WERI-Rb-1 (cell line): ENCODE data around the gene NR4A1.

Source experiments
- DNase-seq: peaks from one replicate; pipeline ENCODE4 v3.0.0-alpha.2; 2020
- H3K27ac ChIP-seq: fragments of 250-450 bp; sonication (Bioruptor Pico); 2 replicates; pipeline ENCODE4 v1.5.1; 2020; ENCODE audit warnings: mild to moderate bottlenecking, moderate library complexity
- H3K27me3 ChIP-seq: fragments of 250-450 bp; sonication (Bioruptor Pico); 2 replicates; pipeline ENCODE4 v1.5.1; 2021; ENCODE audit warnings: mild to moderate bottlenecking, low read depth, moderate library complexity; ENCODE audit not compliant: insufficient read depth, severe bottlenecking
- H3K36me3 ChIP-seq: fragments of 250-450 bp; sonication (Bioruptor Pico); 2 replicates; pipeline ENCODE4 v1.5.1; 2020; ENCODE audit warnings: mild to moderate bottlenecking, moderate library complexity
- H3K4me3 ChIP-seq: 2 replicates; pipeline ENCODE4 v1.5.1; 2011; ENCODE audit warnings: low read depth, mild to moderate bottlenecking, control low read depth, low read length
- H3K9me3 ChIP-seq: fragments of 250-450 bp; sonication (Bioruptor Pico); 2 replicates; pipeline ENCODE4 v1.5.1; 2021; ENCODE audit warnings: mild to moderate bottlenecking, moderate library complexity; ENCODE audit not compliant: severe bottlenecking
- CTCF ChIP-seq: IDR thresholded peaks from 2 replicates; pipeline ENCODE4 v1.5.1; 2011; ENCODE audit warnings: low read depth, mild to moderate bottlenecking, control low read depth, inconsistent platforms, low read length

The NR4A1 gene

GRCh38 chr12:52067081-52067374, 15.8 kb downstream of the NR4A1 start:
- Histone ChIP-seq H3K27ac (no peak overlapping the region), H3K27me3 (no peaks in the 10 kb centered on the region), H3K36me3 (peaks cover 5% of the 10 kb centered on the region), H3K4me3 (no peak overlapping the region), H3K9me3 (peaks cover 3% of the 10 kb centered on the region)
- no peak for DNase-seq
- TF ChIP-seq CTCF: no peak

- H3K4me3 ChIP-seq: peak within 1 kb of the TSS; percentile 94
- H3K27me3 ChIP-seq: no peaks in the 10 kb centered on the region
- peak within 1 kb of the TSS; percentile 100 for H3K27ac ChIP-seq
- peaks cover 27% of the 10 kb centered on the region for H3K36me3 ChIP-seq
- peaks cover 3% of the 10 kb centered on the region for H3K9me3 ChIP-seq
- TF ChIP-seq CTCF: peak; percentile 91
- DNase-seq: peak; percentile 91
Observed at GRCh38 chr12:52069327-52070184, 18.3 kb downstream of the NR4A1 start, which contains the start of gene ATG101. ATG101 (plus strand) TSS chr12:52069978; CDS start chr12:52073651, 3,673 bp downstream.

GRCh38 chr12:52070185-52070925, 19.1 kb downstream of the NR4A1 start:
- Histone ChIP-seq H3K9me3 (peaks cover 3% of the 10 kb centered on the region), H3K4me3 (peak overlapping the region; percentile 94), H3K27ac (peak overlapping the region; percentile 100), H3K27me3 (no peaks in the 10 kb centered on the region), H3K36me3 (peaks cover 33% of the 10 kb centered on the region)
- TF ChIP-seq CTCF: no peak
- DNase-seq: no peak

- Histone ChIP-seq H3K27ac (no peak overlapping the region), H3K27me3 (no peaks in the 10 kb centered on the region), H3K4me3 (no peak overlapping the region), H3K9me3 (no peaks in the 10 kb centered on the region), H3K36me3 (peaks cover 58% of the 10 kb centered on the region)
- DNase-seq: no peak
- no peak for TF ChIP-seq CTCF
Observed at GRCh38 chr12:52073531-52074381, 22.5 kb downstream of the NR4A1 start.

- no peaks in the 10 kb centered on the region for H3K27me3 ChIP-seq
- DNase-seq: no peak
- peaks cover 58% of the 10 kb centered on the region for H3K36me3 ChIP-seq
- no peak overlapping the region for H3K4me3 ChIP-seq
- no peaks in the 10 kb centered on the region for H3K9me3 ChIP-seq
- no peak overlapping the region for H3K27ac ChIP-seq
- TF ChIP-seq CTCF: no peak
Observed at GRCh38 chr12:52074971-52075724, 23.9 kb downstream of the NR4A1 start.
